ENCODE measurements around the gene ERGIC3. TPM values are rescaled to one million over a fixed set of nuclear protein-coding genes. Genes with fewer than 3 reads are reported as not detected.

Gene ERGIC3
- total RNA-seq, 1 donor from 2014 or later, result 113 TPM

GRCh38 chr20:35518955-35519354, 22.9 kb upstream of the ERGIC3 start:
- H3K27ac ChIP-seq, result no peak overlapping the region
- H3K36me3 ChIP-seq, result no peaks in the 10 kb centered on the region
- no peak overlapping the region for H3K4me3 ChIP-seq
- H3K9me3 ChIP-seq, result no peaks in the 10 kb centered on the region
- H3K4me1 ChIP-seq, result peaks cover 5% of the 10 kb centered on the region
- intact Hi-C loops (cut with DNase I), result no loop called here
- no peaks in the 10 kb centered on the region for H3K27me3 ChIP-seq
- DNase-seq (ENCODE audit: extremely low spot score in 2 of 2), result no peak
- no peak for TF ChIP-seq CTCF (IDR thresholded peaks at IDR 0.05)
- no peak for TF ChIP-seq POLR2A (IDR thresholded peaks at IDR 0.05)
- TF ChIP-seq POLR2AphosphoS5 (IDR thresholded peaks at IDR 0.05; ENCODE audit: insufficient read depth in 1 of 2, low read depth in 1 of 2), result no peak

GRCh38 chr20:35523298-35523888, 18.5 kb upstream of the ERGIC3 start:
- Histone ChIP-seq H3K36me3 (no peaks in the 10 kb centered on the region), H3K27ac (no peak overlapping the region), H3K4me3 (no peak overlapping the region), H3K9me3 (no peaks in the 10 kb centered on the region), H3K4me1 (no peaks in the 10 kb centered on the region), H3K27me3 (no peaks in the 10 kb centered on the region)
- TF ChIP-seq POLR2A (IDR thresholded peaks at IDR 0.05), result no peak
- no peak for TF ChIP-seq CTCF (IDR thresholded peaks at IDR 0.05)
- TF ChIP-seq POLR2AphosphoS5 (IDR thresholded peaks at IDR 0.05; ENCODE audit: insufficient read depth in 1 of 2, low read depth in 1 of 2), result no peak
- DNase-seq (ENCODE audit: extremely low spot score in 2 of 2), result no peak
- intact Hi-C loops (cut with DNase I), result no loop called here

- intact Hi-C loops (cut with DNase I), result no loop called here
- H3K9me3 ChIP-seq, result no peaks in the 10 kb centered on the region
- TF ChIP-seq POLR2A (IDR thresholded peaks at IDR 0.05) (no peak), CTCF (IDR thresholded peaks at IDR 0.05) (no peak), POLR2AphosphoS5 (IDR thresholded peaks at IDR 0.05; ENCODE audit: insufficient read depth in 1 of 2, low read depth in 1 of 2) (no peak)
Observed at GRCh38 chr20:35525639-35526038, 16.2 kb upstream of the ERGIC3 start.

GRCh38 chr20:35527122-35527769, 14.6 kb upstream of the ERGIC3 start:
- TF ChIP-seq POLR2A (IDR thresholded peaks at IDR 0.05) (no peak), CTCF (IDR thresholded peaks at IDR 0.05) (no peak)
- H3K27ac ChIP-seq, result no peak overlapping the region
- H3K27me3 ChIP-seq, result no peaks in the 10 kb centered on the region
- intact Hi-C loops (cut with DNase I), result no loop called here
- no peak for DNase-seq (ENCODE audit: extremely low spot score in 2 of 2)
- no peaks in the 10 kb centered on the region for H3K36me3 ChIP-seq
- H3K9me3 ChIP-seq, result no peaks in the 10 kb centered on the region
- no peaks in the 10 kb centered on the region for H3K4me1 ChIP-seq
- H3K4me3 ChIP-seq, result no peak overlapping the region

More at GRCh38 chr20:35525639-35526038, 16.2 kb upstream of the ERGIC3 start:
- no peak overlapping the region for H3K4me3 ChIP-seq
- no peaks in the 10 kb centered on the region for H3K4me1 ChIP-seq
- DNase-seq (ENCODE audit: extremely low spot score in 2 of 2), result no peak
- no peaks in the 10 kb centered on the region for H3K27me3 ChIP-seq
- H3K27ac ChIP-seq, result no peak overlapping the region
- H3K36me3 ChIP-seq, result no peaks in the 10 kb centered on the region

- H3K4me3 ChIP-seq, result no peak within 1 kb of the TSS
- no peaks in the 10 kb centered on the region for H3K27me3 ChIP-seq
- intact Hi-C loops (cut with DNase I), result no loop called here
- DNase-seq (ENCODE audit: extremely low spot score in 2 of 2), result no peak
- no peaks in the 10 kb centered on the region for H3K36me3 ChIP-seq
- no peak for TF ChIP-seq CTCF (IDR thresholded peaks at IDR 0.05)
- TF ChIP-seq POLR2A (IDR thresholded peaks at IDR 0.05), result no peak
- TF ChIP-seq POLR2AphosphoS5 (IDR thresholded peaks at IDR 0.05; ENCODE audit: insufficient read depth in 1 of 2, low read depth in 1 of 2), result no peak
- H3K27ac ChIP-seq, result no peak within 1 kb of the TSS
- no peaks in the 10 kb centered on the region for H3K9me3 ChIP-seq
- no peaks in the 10 kb centered on the region for H3K4me1 ChIP-seq
Observed at GRCh38 chr20:35529552-35529951, 12.3 kb upstream of the ERGIC3 start, which contains the start of gene C20orf173. TSS of gene C20orf173 (minus strand) at chr20:35529652. CDS start at chr20:35529373, 279 bp downstream.

Data from vagina (tissue), 2 donors.